GM23338 (cell line): ENCODE measurements around the gene SZRD1. TPM values are rescaled to one million over a fixed set of nuclear protein-coding genes. Genes with fewer than 3 reads are reported as not detected.

ENCODE experiments used
- ATAC-seq: fragments of 200-7000 bp; cut with Tn5 transposase; 3 replicates; pipeline ENCODE4 v1.9.1; 2020
- DNase-seq: peaks from one replicate; pipeline ENCODE4 v3.0.0-alpha.2; 2015; ENCODE audit warnings: low spot score
- H2AFZ ChIP-seq: fragments of 200-600 bp; sonication (generic); 2 replicates; pipeline ENCODE4 v1.8.0; 2016; ENCODE audit warnings: antibody characterized with exemption, mild to moderate bottlenecking, moderate library complexity
- H3F3A ChIP-seq: fragments of 200-600 bp; sonication (generic); replicated peaks from 2 replicates; pipeline ENCODE4 v1.8.0; 2017; ENCODE audit warnings: antibody characterized with exemption, mixed run types, low read depth
- H3K27ac ChIP-seq: fragments of 200-600 bp; sonication (generic); 2 replicates; pipeline ENCODE4 v1.6.1; 2016; ENCODE audit warnings: low read depth
- H3K27me3 ChIP-seq: fragments of 200-600 bp; sonication (generic); 2 replicates; pipeline ENCODE4 v1.8.0; 2016; ENCODE audit warnings: mild to moderate bottlenecking, mixed run types, moderate library complexity; ENCODE audit not compliant: insufficient read depth
- H3K36me3 ChIP-seq: fragments of 200-600 bp; sonication (generic); 2 replicates; pipeline ENCODE4 v1.8.0; 2016; ENCODE audit warnings: mild to moderate bottlenecking; ENCODE audit not compliant: insufficient read depth
- H3K4me1 ChIP-seq: fragments of 200-600 bp; sonication (generic); 2 replicates; pipeline ENCODE4 v1.8.0; 2016; ENCODE audit warnings: mild to moderate bottlenecking, moderate library complexity; ENCODE audit not compliant: insufficient read depth
- H3K4me2 ChIP-seq: fragments of 200-600 bp; sonication (generic); 2 replicates; pipeline ENCODE4 v1.7.1; 2017; ENCODE audit warnings: mixed run types
- H3K4me3 ChIP-seq: fragments of 200-600 bp; sonication (generic); 2 replicates; pipeline ENCODE4 v1.6.1; 2016; ENCODE audit warnings: mixed run types
- H3K79me2 ChIP-seq: fragments of 200-600 bp; sonication (generic); replicated peaks from 2 replicates; pipeline ENCODE4 v1.8.0; 2017; ENCODE audit warnings: mild to moderate bottlenecking; ENCODE audit not compliant: insufficient read depth
- H3K9me2 ChIP-seq: fragments of 200-600 bp; sonication (generic); 2 replicates; pipeline ENCODE4 v1.8.0; 2017; ENCODE audit not compliant: insufficient read depth
- H4K20me1 ChIP-seq: fragments of 200-600 bp; sonication (generic); replicated peaks from 2 replicates; pipeline ENCODE4 v1.8.0; 2017; ENCODE audit warnings: mild to moderate bottlenecking; ENCODE audit not compliant: insufficient read depth
- H3K27ac Mint-ChIP-seq: 2 replicates; pipeline ENCODE4 v1.8.0; 2020; ENCODE audit warnings: inconsistent platforms, mild to moderate bottlenecking, moderate library complexity, mixed read lengths
- H3K27me3 Mint-ChIP-seq: 3 replicates; pipeline ENCODE4 v1.8.0; 2022; ENCODE audit warnings: low read depth, mild to moderate bottlenecking, moderate library complexity, mixed read lengths, inconsistent platforms; ENCODE audit not compliant: insufficient read depth, poor library complexity
- H3K36me3 Mint-ChIP-seq: 3 replicates; pipeline ENCODE4 v1.8.0; 2021; ENCODE audit warnings: low read depth, mild to moderate bottlenecking, inconsistent platforms, moderate library complexity, mixed read lengths
- H3K4me1 Mint-ChIP-seq: 3 replicates; pipeline ENCODE4 v1.8.0; 2020; ENCODE audit warnings: mild to moderate bottlenecking, inconsistent platforms, mixed read lengths
- H3K4me3 Mint-ChIP-seq: 3 replicates; pipeline ENCODE4 v1.8.0; 2021; ENCODE audit warnings: moderate library complexity, mild to moderate bottlenecking, inconsistent platforms, mixed read lengths
- H3K9me3 Mint-ChIP-seq: 3 replicates; pipeline ENCODE4 v1.8.0; 2020; ENCODE audit warnings: moderate library complexity, mild to moderate bottlenecking, inconsistent platforms, mixed read lengths
- CREB1 ChIP-seq: fragments of 250-450 bp; sonication (Bioruptor Pico); IDR thresholded peaks from 2 replicates; pipeline ENCODE4 v1.5.0; 2020; ENCODE audit warnings: low read depth, mild to moderate bottlenecking, moderate library complexity
- EZH2 ChIP-seq: fragments of 200-600 bp; sonication (generic); IDR thresholded peaks from one replicate; pipeline ENCODE4 v1.8.0; 2017; ENCODE audit warnings: antibody characterized with exemption, mild to moderate bottlenecking, low read depth; ENCODE audit not compliant: unreplicated experiment
- EZH2phosphoT487 ChIP-seq: fragments of 200-600 bp; sonication (generic); IDR thresholded peaks from one replicate; pipeline ENCODE4 v1.8.1; 2018; ENCODE audit warnings: antibody characterized with exemption; ENCODE audit not compliant: unreplicated experiment
- JUNB ChIP-seq: IDR thresholded peaks from one replicate; pipeline ENCODE4 v1.6.1; 2016; ENCODE audit warnings: antibody characterized with exemption; ENCODE audit not compliant: unreplicated experiment
- NANOG ChIP-seq: IDR thresholded peaks from 2 replicates; pipeline ENCODE4 v1.6.1; 2016; ENCODE audit warnings: antibody characterized with exemption, borderline replicate concordance
- POLR2AphosphoS5 ChIP-seq: IDR thresholded peaks from 2 replicates; pipeline ENCODE4 v1.6.1; 2016; ENCODE audit warnings: antibody characterized with exemption, low read depth
- STAT1 ChIP-seq: IDR thresholded peaks from one replicate; pipeline ENCODE4 v1.6.1; 2016; ENCODE audit warnings: antibody characterized with exemption; ENCODE audit not compliant: unreplicated experiment
- ZNF114 ChIP-seq: fragments of 250-450 bp; sonication (Bioruptor Pico); IDR thresholded peaks from 2 replicates; pipeline ENCODE4 v1.5.0; 2020; ENCODE audit warnings: mild to moderate bottlenecking, moderate library complexity
- ZNF331 ChIP-seq: fragments of 250-450 bp; sonication (Bioruptor Pico); IDR thresholded peaks from 2 replicates; pipeline ENCODE4 v1.5.0; 2020; ENCODE audit warnings: low read depth, mild to moderate bottlenecking, moderate library complexity
- polyA plus RNA-seq: library from polyadenylated mRNA; unstranded; fragments of >200 nt; fragmentation: Nextera tagmentation; extraction: Ambion mirVana; gene quantifications from 2 replicates; pipeline ENCODE4 v1.2.1, GENCODE V29; 2016
- total RNA-seq: library from RNA; depleted of rRNA; stranded (reverse); fragments of >200 nt; shearing (Covaris generic); gene quantifications from 2 replicates; pipeline ENCODE4 v1.2.3, GENCODE V29; 2014
- TF ChIP-seq, protein P1 (sequence below): IDR thresholded peaks from 2 replicates; pipeline ENCODE4 v1.6.1; 2016; ENCODE audit warnings: antibody characterized with exemption
- TF ChIP-seq, protein P2 (sequence below): IDR thresholded peaks from one replicate; pipeline ENCODE4 v1.6.1; 2018; ENCODE audit warnings: antibody characterized with exemption; ENCODE audit not compliant: unreplicated experiment
- TF ChIP-seq, protein P3 (sequence below), 2 experiments: fragments of 200-600 bp in 1 of 2; sonication (generic) in 1 of 2; conservative IDR thresholded peaks; 2 replicates each; pipeline versions ENCODE4 v1.5.1 to v1.6.1; 2016 to 2017; ENCODE audit warnings: antibody characterized with exemption in 2 of 2, low read depth in 2 of 2, mild to moderate bottlenecking in 2 of 2, moderate library complexity in 1 of 2
- TF ChIP-seq, protein P4 (sequence below): fragments of 250-450 bp; sonication (Bioruptor Pico); IDR thresholded peaks from 2 replicates; pipeline ENCODE4 v1.5.0; 2020; ENCODE audit warnings: mild to moderate bottlenecking, moderate library complexity

Gene SZRD1
- total and polyA plus RNA-seq, 2 experiments from 2014 or later: 32.5 to 70.9 TPM

DNA sequence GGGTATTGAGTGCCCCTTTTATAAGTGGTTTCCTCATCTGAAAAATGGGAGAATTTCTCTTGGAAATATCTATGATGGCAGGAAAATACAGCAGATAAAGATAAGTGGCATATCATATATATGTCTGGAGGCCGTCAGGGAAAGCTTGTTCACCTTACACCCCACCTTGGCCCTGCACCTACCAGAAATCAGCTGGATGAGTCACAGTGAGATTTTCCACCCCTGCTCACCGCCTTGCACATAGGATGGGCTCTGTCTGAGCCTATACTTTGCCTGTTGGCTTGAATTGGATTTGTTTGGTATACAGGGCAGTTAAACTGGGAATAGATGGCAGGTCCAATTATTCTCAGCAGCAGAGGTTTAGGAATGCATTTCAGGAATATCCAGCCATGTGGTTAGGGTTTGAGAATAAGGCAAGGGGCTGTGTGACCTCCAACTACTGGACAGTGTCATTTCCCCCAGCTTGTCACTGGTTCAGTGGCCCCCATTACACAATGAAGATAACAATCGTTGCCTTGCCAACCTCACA is 70.0 kb downstream of the SZRD1 start, which contains the start of gene SPATA21:
TSS of gene SPATA21 (minus strand) at position 479 of the 529 bp plus-strand sequence. CDS start 6,053 bp downstream, outside the sequence.
- Histone ChIP-seq H3K27ac (no peak within 1 kb of the TSS), H3K27me3 (peaks cover 4% of the 10 kb centered on the region; the same call in 1 of the 2 replicates), H3K9me2 (no peaks in the 10 kb centered on the region), H3K4me3 (no peak within 1 kb of the TSS), H3F3A (peaks cover 8% of the 10 kb centered on the region), H3K4me2 (no peak within 1 kb of the TSS), H3K36me3 (no peaks in the 10 kb centered on the region), H3K4me1 (no peaks in the 10 kb centered on the region; the same call in 1 of the 2 replicates), H3K79me2 (peaks cover 5% of the 10 kb centered on the region), H2AFZ (no peak within 1 kb of the TSS), H4K20me1 (peaks cover 8% of the 10 kb centered on the region; the same call in 1 of the 2 replicates)
- no peaks in the 10 kb centered on the region for H3K36me3 Mint-ChIP-seq
- H3K4me3 Mint-ChIP-seq: no peak within 1 kb of the TSS
- TF ChIP-seq JUNB (no peak), STAT1 (no peak), CREB1 (CRISPR knock-in tag) (no peak), POLR2AphosphoS5 (no peak), EZH2 (no peak), ZNF114 (no peak), NANOG (no peak), ZNF331 (no peak), EZH2phosphoT487 (no peak)
- TF ChIP-seq, protein P1, sequence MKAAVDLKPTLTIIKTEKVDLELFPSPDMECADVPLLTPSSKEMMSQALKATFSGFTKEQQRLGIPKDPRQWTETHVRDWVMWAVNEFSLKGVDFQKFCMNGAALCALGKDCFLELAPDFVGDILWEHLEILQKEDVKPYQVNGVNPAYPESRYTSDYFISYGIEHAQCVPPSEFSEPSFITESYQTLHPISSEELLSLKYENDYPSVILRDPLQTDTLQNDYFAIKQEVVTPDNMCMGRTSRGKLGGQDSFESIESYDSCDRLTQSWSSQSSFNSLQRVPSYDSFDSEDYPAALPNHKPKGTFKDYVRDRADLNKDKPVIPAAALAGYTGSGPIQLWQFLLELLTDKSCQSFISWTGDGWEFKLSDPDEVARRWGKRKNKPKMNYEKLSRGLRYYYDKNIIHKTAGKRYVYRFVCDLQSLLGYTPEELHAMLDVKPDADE: no peak
- TF ChIP-seq, protein P2, sequence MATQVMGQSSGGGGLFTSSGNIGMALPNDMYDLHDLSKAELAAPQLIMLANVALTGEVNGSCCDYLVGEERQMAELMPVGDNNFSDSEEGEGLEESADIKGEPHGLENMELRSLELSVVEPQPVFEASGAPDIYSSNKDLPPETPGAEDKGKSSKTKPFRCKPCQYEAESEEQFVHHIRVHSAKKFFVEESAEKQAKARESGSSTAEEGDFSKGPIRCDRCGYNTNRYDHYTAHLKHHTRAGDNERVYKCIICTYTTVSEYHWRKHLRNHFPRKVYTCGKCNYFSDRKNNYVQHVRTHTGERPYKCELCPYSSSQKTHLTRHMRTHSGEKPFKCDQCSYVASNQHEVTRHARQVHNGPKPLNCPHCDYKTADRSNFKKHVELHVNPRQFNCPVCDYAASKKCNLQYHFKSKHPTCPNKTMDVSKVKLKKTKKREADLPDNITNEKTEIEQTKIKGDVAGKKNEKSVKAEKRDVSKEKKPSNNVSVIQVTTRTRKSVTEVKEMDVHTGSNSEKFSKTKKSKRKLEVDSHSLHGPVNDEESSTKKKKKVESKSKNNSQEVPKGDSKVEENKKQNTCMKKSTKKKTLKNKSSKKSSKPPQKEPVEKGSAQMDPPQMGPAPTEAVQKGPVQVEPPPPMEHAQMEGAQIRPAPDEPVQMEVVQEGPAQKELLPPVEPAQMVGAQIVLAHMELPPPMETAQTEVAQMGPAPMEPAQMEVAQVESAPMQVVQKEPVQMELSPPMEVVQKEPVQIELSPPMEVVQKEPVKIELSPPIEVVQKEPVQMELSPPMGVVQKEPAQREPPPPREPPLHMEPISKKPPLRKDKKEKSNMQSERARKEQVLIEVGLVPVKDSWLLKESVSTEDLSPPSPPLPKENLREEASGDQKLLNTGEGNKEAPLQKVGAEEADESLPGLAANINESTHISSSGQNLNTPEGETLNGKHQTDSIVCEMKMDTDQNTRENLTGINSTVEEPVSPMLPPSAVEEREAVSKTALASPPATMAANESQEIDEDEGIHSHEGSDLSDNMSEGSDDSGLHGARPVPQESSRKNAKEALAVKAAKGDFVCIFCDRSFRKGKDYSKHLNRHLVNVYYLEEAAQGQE: no peak
- TF ChIP-seq, protein P3, sequence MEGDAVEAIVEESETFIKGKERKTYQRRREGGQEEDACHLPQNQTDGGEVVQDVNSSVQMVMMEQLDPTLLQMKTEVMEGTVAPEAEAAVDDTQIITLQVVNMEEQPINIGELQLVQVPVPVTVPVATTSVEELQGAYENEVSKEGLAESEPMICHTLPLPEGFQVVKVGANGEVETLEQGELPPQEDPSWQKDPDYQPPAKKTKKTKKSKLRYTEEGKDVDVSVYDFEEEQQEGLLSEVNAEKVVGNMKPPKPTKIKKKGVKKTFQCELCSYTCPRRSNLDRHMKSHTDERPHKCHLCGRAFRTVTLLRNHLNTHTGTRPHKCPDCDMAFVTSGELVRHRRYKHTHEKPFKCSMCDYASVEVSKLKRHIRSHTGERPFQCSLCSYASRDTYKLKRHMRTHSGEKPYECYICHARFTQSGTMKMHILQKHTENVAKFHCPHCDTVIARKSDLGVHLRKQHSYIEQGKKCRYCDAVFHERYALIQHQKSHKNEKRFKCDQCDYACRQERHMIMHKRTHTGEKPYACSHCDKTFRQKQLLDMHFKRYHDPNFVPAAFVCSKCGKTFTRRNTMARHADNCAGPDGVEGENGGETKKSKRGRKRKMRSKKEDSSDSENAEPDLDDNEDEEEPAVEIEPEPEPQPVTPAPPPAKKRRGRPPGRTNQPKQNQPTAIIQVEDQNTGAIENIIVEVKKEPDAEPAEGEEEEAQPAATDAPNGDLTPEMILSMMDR (conservative IDR thresholded peaks at IDR 0.05; ENCODE audit: low read depth in 2 of 2): no peak
- TF ChIP-seq, protein P4, sequence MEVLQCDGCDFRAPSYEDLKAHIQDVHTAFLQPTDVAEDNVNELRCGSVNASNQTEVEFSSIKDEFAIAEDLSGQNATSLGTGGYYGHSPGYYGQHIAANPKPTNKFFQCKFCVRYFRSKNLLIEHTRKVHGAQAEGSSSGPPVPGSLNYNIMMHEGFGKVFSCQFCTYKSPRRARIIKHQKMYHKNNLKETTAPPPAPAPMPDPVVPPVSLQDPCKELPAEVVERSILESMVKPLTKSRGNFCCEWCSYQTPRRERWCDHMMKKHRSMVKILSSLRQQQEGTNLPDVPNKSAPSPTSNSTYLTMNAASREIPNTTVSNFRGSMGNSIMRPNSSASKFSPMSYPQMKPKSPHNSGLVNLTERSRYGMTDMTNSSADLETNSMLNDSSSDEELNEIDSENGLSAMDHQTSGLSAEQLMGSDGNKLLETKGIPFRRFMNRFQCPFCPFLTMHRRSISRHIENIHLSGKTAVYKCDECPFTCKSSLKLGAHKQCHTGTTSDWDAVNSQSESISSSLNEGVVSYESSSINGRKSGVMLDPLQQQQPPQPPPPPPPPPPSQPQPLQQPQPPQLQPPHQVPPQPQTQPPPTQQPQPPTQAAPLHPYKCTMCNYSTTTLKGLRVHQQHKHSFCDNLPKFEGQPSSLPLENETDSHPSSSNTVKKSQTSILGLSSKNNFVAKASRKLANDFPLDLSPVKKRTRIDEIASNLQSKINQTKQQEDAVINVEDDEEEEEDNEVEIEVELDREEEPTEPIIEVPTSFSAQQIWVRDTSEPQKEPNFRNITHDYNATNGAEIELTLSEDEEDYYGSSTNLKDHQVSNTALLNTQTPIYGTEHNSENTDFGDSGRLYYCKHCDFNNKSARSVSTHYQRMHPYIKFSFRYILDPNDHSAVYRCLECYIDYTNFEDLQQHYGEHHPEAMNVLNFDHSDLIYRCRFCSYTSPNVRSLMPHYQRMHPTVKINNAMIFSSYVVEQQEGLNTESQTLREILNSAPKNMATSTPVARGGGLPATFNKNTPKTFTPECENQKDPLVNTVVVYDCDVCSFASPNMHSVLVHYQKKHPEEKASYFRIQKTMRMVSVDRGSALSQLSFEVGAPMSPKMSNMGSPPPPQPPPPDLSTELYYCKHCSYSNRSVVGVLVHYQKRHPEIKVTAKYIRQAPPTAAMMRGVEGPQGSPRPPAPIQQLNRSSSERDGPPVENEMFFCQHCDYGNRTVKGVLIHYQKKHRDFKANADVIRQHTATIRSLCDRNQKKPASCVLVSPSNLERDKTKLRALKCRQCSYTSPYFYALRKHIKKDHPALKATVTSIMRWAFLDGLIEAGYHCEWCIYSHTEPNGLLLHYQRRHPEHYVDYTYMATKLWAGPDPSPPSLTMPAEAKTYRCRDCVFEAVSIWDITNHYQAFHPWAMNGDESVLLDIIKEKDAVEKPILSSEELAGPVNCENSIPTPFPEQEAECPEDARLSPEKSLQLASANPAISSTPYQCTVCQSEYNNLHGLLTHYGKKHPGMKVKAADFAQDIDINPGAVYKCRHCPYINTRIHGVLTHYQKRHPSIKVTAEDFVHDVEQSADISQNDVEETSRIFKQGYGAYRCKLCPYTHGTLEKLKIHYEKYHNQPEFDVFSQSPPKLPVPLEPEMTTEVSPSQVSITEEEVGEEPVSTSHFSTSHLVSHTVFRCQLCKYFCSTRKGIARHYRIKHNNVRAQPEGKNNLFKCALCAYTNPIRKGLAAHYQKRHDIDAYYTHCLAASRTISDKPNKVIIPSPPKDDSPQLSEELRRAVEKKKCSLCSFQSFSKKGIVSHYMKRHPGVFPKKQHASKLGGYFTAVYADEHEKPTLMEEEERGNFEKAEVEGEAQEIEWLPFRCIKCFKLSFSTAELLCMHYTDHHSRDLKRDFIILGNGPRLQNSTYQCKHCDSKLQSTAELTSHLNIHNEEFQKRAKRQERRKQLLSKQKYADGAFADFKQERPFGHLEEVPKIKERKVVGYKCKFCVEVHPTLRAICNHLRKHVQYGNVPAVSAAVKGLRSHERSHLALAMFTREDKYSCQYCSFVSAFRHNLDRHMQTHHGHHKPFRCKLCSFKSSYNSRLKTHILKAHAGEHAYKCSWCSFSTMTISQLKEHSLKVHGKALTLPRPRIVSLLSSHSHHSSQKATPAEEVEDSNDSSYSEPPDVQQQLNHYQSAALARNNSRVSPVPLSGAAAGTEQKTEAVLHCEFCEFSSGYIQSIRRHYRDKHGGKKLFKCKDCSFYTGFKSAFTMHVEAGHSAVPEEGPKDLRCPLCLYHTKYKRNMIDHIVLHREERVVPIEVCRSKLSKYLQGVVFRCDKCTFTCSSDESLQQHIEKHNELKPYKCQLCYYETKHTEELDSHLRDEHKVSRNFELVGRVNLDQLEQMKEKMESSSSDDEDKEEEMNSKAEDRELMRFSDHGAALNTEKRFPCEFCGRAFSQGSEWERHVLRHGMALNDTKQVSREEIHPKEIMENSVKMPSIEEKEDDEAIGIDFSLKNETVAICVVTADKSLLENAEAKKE: no peak
- peaks cover 17% of the 10 kb centered on the region for H3K27me3 Mint-ChIP-seq
- ATAC-seq (no peak), DNase-seq (no peak)
- H3K27ac Mint-ChIP-seq: no peak within 1 kb of the TSS
- H3K4me1 Mint-ChIP-seq: 0 out of 3 replicates have a peak, but pooled peaks cover 7% of the 10 kb centered on the region
- no peaks in the 10 kb centered on the region for H3K9me3 Mint-ChIP-seq
